ENCODE results near the gene GJB3.

GRCh38 chr1:34779005-34779404 lies 2.0 kb upstream of the GJB3 start:
- TF ChIP-seq POLR2A (IDR thresholded peaks at IDR 0.05) (no peak), CTCF (IDR thresholded peaks at IDR 0.05) (no peak)

All from Peyer's patch (tissue), 4 donors.